Gastroesophageal sphincter (tissue), 4 donors: ENCODE data around the gene DOCK4. TPM values are rescaled to one million over a fixed set of nuclear protein-coding genes. Genes with fewer than 3 reads are reported as not detected.

Experiments used
- ATAC-seq: fragments of 150-250 bp; one replicate; pipeline ENCODE4 v1.9.1; 2016; ENCODE audit warnings: mild to moderate bottlenecking, moderate library complexity
- H3K27ac ChIP-seq, 4 donors: fragments of 200-600 bp; sonication (generic) in 3 of 4; 1 replicate in 3 of 4; 2 replicates in 1 of 4; pipeline ENCODE4 v1.5.1; 2016 to 2019
- H3K27me3 ChIP-seq: fragments of 200-600 bp; sonication (generic); one replicate; pipeline ENCODE4 v1.5.1; 2019
- H3K36me3 ChIP-seq, 2 donors: fragments of 200-600 bp; sonication (generic); one replicate each; pipeline ENCODE4 v1.5.1; 2019; ENCODE audit warnings: control low read depth in 1 of 2
- H3K4me1 ChIP-seq, 3 donors: fragments of 200-600 bp; sonication (generic); 1 replicate in 2 of 3; 2 replicates in 1 of 3; pipeline ENCODE4 v1.5.1; 2016 to 2019; ENCODE audit warnings: control low read depth in 2 of 3
- H3K4me3 ChIP-seq, 2 donors: fragments of 200-600 bp; sonication (generic); one replicate each; pipeline ENCODE4 v1.5.1; 2019; ENCODE audit warnings: mild to moderate bottlenecking in 1 of 2, moderate library complexity in 1 of 2
- H3K9me3 ChIP-seq, 3 donors: fragments of 200-600 bp; sonication (generic); one replicate each; pipeline ENCODE4 v1.5.1; 2017 to 2019; ENCODE audit warnings: control low read depth in 2 of 3
- CTCF ChIP-seq, 4 experiments: fragments of 200-600 bp in 2 of 4; fragments of 450-650 bp in 2 of 4; sonication (generic) in 1 of 4; IDR thresholded peaks; one replicate each; pipeline ENCODE4 v1.5.1; 2017 to 2019; ENCODE audit warnings: antibody characterized with exemption in 4 of 4, mild to moderate bottlenecking in 2 of 4, moderate library complexity in 2 of 4
- EP300 ChIP-seq: sonication (generic); formaldehyde crosslinking; IDR thresholded peaks from one replicate; pipeline ENCODE4 v1.6.1; 2017; ENCODE audit warnings: antibody characterized with exemption, mild to moderate bottlenecking
- POLR2A ChIP-seq, 2 donors: fragments of 450-650 bp; IDR thresholded peaks; one replicate each; pipeline ENCODE4 v1.6.1; 2017; ENCODE audit warnings: antibody characterized with exemption in 2 of 2, mild to moderate bottlenecking in 2 of 2, moderate library complexity in 1 of 2
- POLR2AphosphoS5 ChIP-seq: sonication (generic); formaldehyde crosslinking; IDR thresholded peaks from one replicate; pipeline ENCODE4 v1.6.1; 2017; ENCODE audit warnings: antibody characterized with exemption
- WGBS, 2 donors: methylation state at CpG; one replicate each; pipeline ENCODE4 v1.1.5; 2018; ENCODE audit warnings: low coverage in 1 of 2; 5-methylcytosine and 5-hydroxymethylcytosine counted together
- total RNA-seq, 4 donors: library from RNA; depleted of rRNA; stranded (reverse); fragments of >200 nt; gene quantifications; one replicate each; pipeline ENCODE4 v1.1.0, GENCODE V29; 2016

DOCK4 gene
- total RNA-seq, 4 donors from 2014 or later: 14.0 to 34.1 (median 24.2) TPM

GRCh38 chr7:112167147-112167546, 39.1 kb downstream of the DOCK4 start:
- H3K27me3 ChIP-seq: no peaks in the 10 kb centered on the region
- 73 to 90% methylated on average over 2 to 3 of the region's 3 CpGs for WGBS, 2 donors
- TF ChIP-seq POLR2AphosphoS5 (no peak), POLR2A (IDR thresholded peaks at IDR 0.05) (no peak), CTCF (IDR thresholded peaks at IDR 0.05) (no peak), EP300 (no peak)

GRCh38 chr7:112162784-112163506, 43.3 kb downstream of the DOCK4 start:
- Histone ChIP-seq H3K9me3 (no peaks in the 10 kb centered on the region), H3K27ac (peak overlapping the region in 2 of 4 donors; percentile 0 to 26), H3K4me1 (peaks cover 2 to 24% (median 4%) of the 10 kb centered on the region in 3 donors), H3K36me3 (no peaks in the 10 kb centered on the region), H3K27me3 (no peaks in the 10 kb centered on the region), H3K4me3 (no peak overlapping the region)
- 63 to 70% methylated on average over 6 of the region's 6 CpGs for WGBS, 2 donors
- ATAC-seq: no peak
- TF ChIP-seq EP300 (no peak), CTCF (IDR thresholded peaks at IDR 0.05) (no peak), POLR2AphosphoS5 (no peak), POLR2A (IDR thresholded peaks at IDR 0.05) (no peak)

More at GRCh38 chr7:112167147-112167546, 39.1 kb downstream of the DOCK4 start:
- ATAC-seq: no peak
- Histone ChIP-seq H3K4me3 (no peak overlapping the region), H3K27ac (no peak overlapping the region), H3K4me1 (peaks cover 0 to 13% (median 0%) of the 10 kb centered on the region in 3 donors), H3K36me3 (no peaks in the 10 kb centered on the region), H3K9me3 (no peaks in the 10 kb centered on the region)

- no peaks in the 10 kb centered on the region for H3K36me3 ChIP-seq
- peak overlapping the region in 2 of 4 donors; percentile 0 to 26 for H3K27ac ChIP-seq
- no peaks in the 10 kb centered on the region for H3K9me3 ChIP-seq
- no peak overlapping the region for H3K4me3 ChIP-seq
- ATAC-seq: peak; percentile 72
- TF ChIP-seq POLR2A (IDR thresholded peaks at IDR 0.05): no peak
- TF ChIP-seq CTCF (IDR thresholded peaks at IDR 0.05): no peak
- TF ChIP-seq POLR2AphosphoS5: no peak
- no peak for TF ChIP-seq EP300
- H3K4me1 ChIP-seq: peaks cover 2 to 23% (median 4%) of the 10 kb centered on the region in 3 donors
- WGBS, 2 donors: 34 to 47% methylated on average over 2 of the region's 2 CpGs
- H3K27me3 ChIP-seq: no peaks in the 10 kb centered on the region
Measured at GRCh38 chr7:112162142-112162766, 43.9 kb downstream of the DOCK4 start.

- Histone ChIP-seq H3K9me3 (no peaks in the 10 kb centered on the region), H3K27ac (peak overlapping the region in 2 of 4 donors; percentile 14 to 20), H3K27me3 (no peaks in the 10 kb centered on the region), H3K4me3 (no peak overlapping the region), H3K36me3 (no peaks in the 10 kb centered on the region), H3K4me1 (peaks cover 2 to 17% (median 4%) of the 10 kb centered on the region in 3 donors)
- 62 to 65% methylated on average over 3 of the region's 3 CpGs for WGBS, 2 donors
- ATAC-seq: no peak
- TF ChIP-seq POLR2A (IDR thresholded peaks at IDR 0.05): no peak
Measured at GRCh38 chr7:112161253-112162141, 44.7 kb downstream of the DOCK4 start.

- no peaks in the 10 kb centered on the region for H3K9me3 ChIP-seq
- ATAC-seq: no peak
- H3K27me3 ChIP-seq: no peaks in the 10 kb centered on the region
- no peak for TF ChIP-seq POLR2AphosphoS5
- no peak for TF ChIP-seq CTCF (IDR thresholded peaks at IDR 0.05)
- no peak for TF ChIP-seq EP300
- TF ChIP-seq POLR2A (IDR thresholded peaks at IDR 0.05): no peak
- no peaks in the 10 kb centered on the region for H3K36me3 ChIP-seq
- peak overlapping the region in 2 of 4 donors; percentile 20 to 28 for H3K27ac ChIP-seq
- H3K4me3 ChIP-seq: no peak overlapping the region
- peaks cover 2 to 17% (median 4%) of the 10 kb centered on the region in 3 donors for H3K4me1 ChIP-seq
- WGBS, 2 donors: 64 to 72% methylated on average over 7 of the region's 7 CpGs
Measured at GRCh38 chr7:112160771-112161150, 45.4 kb downstream of the DOCK4 start.
